ENCODE results near the gene TTC32.

- TF ChIP-seq CTCF (IDR thresholded peaks at IDR 0.05): no peak
- no peak for TF ChIP-seq POLR2A (IDR thresholded peaks at IDR 0.05)
These were observed 797 bp downstream of the TTC32 start for GRCh38 chr2:19900931-19901441.

Measured in lower leg skin (tissue), 3 donors.